Type B pancreatic cell (in vitro differentiated cells): Measurements from ENCODE around the gene NCOA1. TPM values are rescaled to one million over a fixed set of nuclear protein-coding genes. Genes with fewer than 3 reads are reported as not detected.

Experiments used
- DNase-seq: peaks from one replicate; pipeline ENCODE4 v3.0.0; 2021; ENCODE audit warnings: mixed read lengths; ENCODE audit not compliant: unreplicated experiment; ENCODE audit errors: extremely low spot score
- H3K27ac Mint-ChIP-seq: 2 replicates; pipeline ENCODE4 v1.8.0; 2021; ENCODE audit warnings: mild to moderate bottlenecking, mixed read lengths
- H3K27me3 Mint-ChIP-seq: 2 replicates; pipeline ENCODE4 v1.8.0; 2021; ENCODE audit warnings: mixed read lengths
- H3K36me3 Mint-ChIP-seq: 2 replicates; pipeline ENCODE4 v1.8.0; 2021; ENCODE audit warnings: mixed read lengths
- H3K4me1 Mint-ChIP-seq: one replicate; pipeline ENCODE4 v1.8.0; 2021; ENCODE audit warnings: mixed read lengths; ENCODE audit not compliant: unreplicated experiment
- H3K4me3 Mint-ChIP-seq: 2 replicates; pipeline ENCODE4 v1.8.0; 2021; ENCODE audit warnings: mild to moderate bottlenecking, mixed read lengths
- H3K9me3 Mint-ChIP-seq: 2 replicates; pipeline ENCODE4 v1.8.0; 2021; ENCODE audit warnings: mixed read lengths
- CTCF ChIP-seq: fragments of 200-600 bp; sonication (generic); conservative IDR thresholded peaks from 2 replicates; pipeline ENCODE4 v1.5.0; 2021; ENCODE audit warnings: antibody characterized with exemption, mild to moderate bottlenecking
- total RNA-seq: library from RNA; stranded (reverse); gene quantifications from 2 replicates; pipeline ENCODE4 v1.2.1, GENCODE V29; 2021; ENCODE audit warnings: low replicate concordance

NCOA1 gene
- total RNA-seq, 1 donor from 2014 or later = 23.8 TPM

GRCh38 chr2:24618144-24618543 lies 127.1 kb downstream of the NCOA1 start:
- Mint-ChIP-seq H3K4me3 (no peak overlapping the region), H3K9me3 (no peaks in the 10 kb centered on the region), H3K36me3 (no peaks in the 10 kb centered on the region), H3K4me1 (peaks cover 4% of the 10 kb centered on the region), H3K27me3 (no peaks in the 10 kb centered on the region), H3K27ac (no peak overlapping the region)
- no peak for TF ChIP-seq CTCF
- no peak for DNase-seq

DNA sequence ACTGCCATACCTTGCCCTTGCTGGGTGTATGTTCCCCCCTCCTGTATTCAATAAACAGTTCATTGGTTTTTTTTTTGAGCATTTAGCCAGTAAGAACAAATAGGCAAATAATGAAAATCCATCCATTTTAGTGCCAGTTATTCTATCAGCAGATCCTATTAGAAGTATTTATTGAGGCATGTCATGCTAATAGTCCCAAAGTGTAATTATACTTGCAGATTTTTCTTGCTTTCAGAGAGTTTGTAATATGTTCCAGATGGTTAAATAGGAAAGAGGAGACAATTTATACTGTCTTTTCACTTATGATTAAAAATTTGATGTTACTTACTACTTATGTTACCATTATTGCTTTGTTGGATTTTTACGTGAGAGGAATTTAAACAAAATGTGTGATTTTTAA lies 127.6 kb downstream of the NCOA1 start:
- no peak overlapping the region for H3K27ac Mint-ChIP-seq
- no peaks in the 10 kb centered on the region for H3K27me3 Mint-ChIP-seq
- DNase-seq = no peak
- H3K36me3 Mint-ChIP-seq = no peaks in the 10 kb centered on the region
- H3K9me3 Mint-ChIP-seq = no peaks in the 10 kb centered on the region
- peaks cover 4% of the 10 kb centered on the region for H3K4me1 Mint-ChIP-seq
- no peak overlapping the region for H3K4me3 Mint-ChIP-seq
- TF ChIP-seq CTCF = no peak

DNA sequence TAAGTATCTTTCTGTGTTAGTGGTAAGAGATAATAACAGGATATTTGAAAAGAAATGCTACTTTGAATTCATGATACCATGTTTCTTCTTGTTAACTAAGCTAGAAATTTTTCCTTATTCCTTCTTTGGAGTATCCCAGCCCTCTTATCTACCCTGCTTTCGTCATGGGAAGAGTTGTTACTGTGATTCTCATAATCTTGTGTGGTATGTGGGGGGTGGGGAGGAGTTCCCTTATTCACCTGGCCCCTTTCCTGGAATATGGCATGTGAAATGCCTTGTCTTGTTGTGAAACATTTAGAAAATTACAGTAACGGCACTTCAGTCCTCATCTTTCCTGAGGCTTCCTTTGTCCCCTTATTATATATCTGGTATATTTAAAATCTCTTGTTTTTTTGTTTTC lies 129.9 kb downstream of the NCOA1 start:
- no peak overlapping the region for H3K4me3 Mint-ChIP-seq
- H3K27ac Mint-ChIP-seq = no peak overlapping the region
- no peaks in the 10 kb centered on the region for H3K27me3 Mint-ChIP-seq

DNA sequence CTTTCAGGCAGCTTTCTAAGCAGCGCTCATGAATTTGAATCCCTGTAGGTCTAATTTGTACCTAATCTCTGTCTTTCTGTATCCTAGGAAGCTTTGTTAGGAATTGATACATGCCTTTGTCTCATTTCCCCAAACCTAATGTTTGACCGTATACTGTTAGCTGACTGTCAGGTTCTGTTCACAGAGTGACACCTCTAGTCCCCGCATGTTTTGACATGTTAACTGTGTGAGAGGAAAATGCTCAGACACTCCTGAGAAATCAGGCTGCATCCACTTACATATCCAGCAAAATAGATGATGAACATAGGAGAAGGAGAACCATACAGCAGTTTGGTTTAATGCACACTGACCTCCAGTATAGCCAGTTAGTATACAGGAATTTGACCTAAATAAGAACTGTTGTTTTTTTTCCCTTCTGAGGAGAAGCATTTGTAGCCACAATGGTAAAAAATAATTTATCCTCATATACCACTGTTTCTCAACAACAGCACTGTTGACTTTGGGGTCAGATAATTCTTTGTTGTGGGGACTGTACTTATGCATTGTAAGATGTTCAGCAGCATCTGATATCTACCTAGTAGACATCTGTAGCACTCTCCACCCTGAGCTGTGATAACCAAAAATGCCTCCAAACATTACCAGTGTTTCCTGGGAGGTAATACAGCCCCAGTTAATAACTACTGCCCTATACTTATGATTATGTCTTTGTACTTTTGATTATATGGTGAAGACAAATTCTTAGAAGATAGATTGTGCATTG lies 130.9 kb downstream of the NCOA1 start:
- Mint-ChIP-seq H3K4me1 (peaks cover 16% of the 10 kb centered on the region), H3K36me3 (no peaks in the 10 kb centered on the region), H3K4me3 (no peak overlapping the region), H3K27me3 (no peaks in the 10 kb centered on the region), H3K9me3 (no peaks in the 10 kb centered on the region), H3K27ac (no peak overlapping the region)
- no peak for TF ChIP-seq CTCF
- no peak for DNase-seq

More for the DNA sequence above, 129.9 kb downstream of the NCOA1 start:
- DNase-seq = no peak
- no peak for TF ChIP-seq CTCF
- no peaks in the 10 kb centered on the region for H3K9me3 Mint-ChIP-seq
- no peaks in the 10 kb centered on the region for H3K36me3 Mint-ChIP-seq
- peaks cover 11% of the 10 kb centered on the region for H3K4me1 Mint-ChIP-seq

- Mint-ChIP-seq H3K36me3 (no peaks in the 10 kb centered on the region), H3K4me1 (peaks cover 14% of the 10 kb centered on the region), H3K27me3 (no peaks in the 10 kb centered on the region), H3K27ac (no peak overlapping the region), H3K9me3 (no peaks in the 10 kb centered on the region), H3K4me3 (no peak overlapping the region)
- no peak for TF ChIP-seq CTCF
- DNase-seq = no peak
Observed at GRCh38 chr2:24623535-24623934, 132.5 kb downstream of the NCOA1 start.
